ENCODE measurements around the gene KIAA0825. TPM values are rescaled to one million over a fixed set of nuclear protein-coding genes. Genes with fewer than 3 reads are reported as not detected.

The KIAA0825 gene
- total RNA-seq, 4 donors from 2014 or later: 4.1 to 8.2 (median 5.6) TPM

DNA sequence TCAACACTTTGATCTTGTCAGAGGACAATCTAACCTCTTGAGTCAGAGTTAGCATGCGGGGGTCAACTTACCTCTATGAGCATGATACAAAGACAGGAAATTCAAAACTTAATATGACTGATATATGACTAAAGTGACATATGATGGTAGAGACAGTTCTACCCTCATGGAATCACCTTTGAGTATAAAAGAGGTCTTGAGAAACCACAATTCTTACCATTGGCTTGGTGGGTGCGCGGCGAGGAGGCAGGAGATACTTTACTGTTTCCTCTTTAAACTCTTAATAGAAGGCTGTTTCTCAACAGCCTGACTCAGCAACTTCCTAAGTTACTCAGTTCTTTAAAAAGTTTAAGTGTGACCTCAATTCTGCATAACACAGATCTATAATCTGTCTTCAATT, 372.8 kb downstream of the KIAA0825 start:
- Histone ChIP-seq H3K9me3 (no peaks in the 10 kb centered on the region), H3K36me3 (no peaks in the 10 kb centered on the region), H3K4me1 (no peaks in the 10 kb centered on the region), H3K4me3 (no peak overlapping the region), H3K27me3 (no peaks in the 10 kb centered on the region), H3K27ac (no peak overlapping the region)
- DNase-seq: no peak
- no peak for TF ChIP-seq CTCF (IDR thresholded peaks at IDR 0.05)
- no peak for TF ChIP-seq POLR2A (IDR thresholded peaks at IDR 0.05)

GRCh38 chr5:94244921-94245320, 373.5 kb downstream of the KIAA0825 start:
- H3K4me1 ChIP-seq: no peaks in the 10 kb centered on the region
- no peak overlapping the region for H3K4me3 ChIP-seq
- no peak for DNase-seq
- no peaks in the 10 kb centered on the region for H3K9me3 ChIP-seq
- H3K36me3 ChIP-seq: no peaks in the 10 kb centered on the region
- H3K27me3 ChIP-seq: no peaks in the 10 kb centered on the region
- H3K27ac ChIP-seq: no peak overlapping the region
- no peak for TF ChIP-seq POLR2A (IDR thresholded peaks at IDR 0.05)
- no peak for TF ChIP-seq CTCF (IDR thresholded peaks at IDR 0.05)

DNA sequence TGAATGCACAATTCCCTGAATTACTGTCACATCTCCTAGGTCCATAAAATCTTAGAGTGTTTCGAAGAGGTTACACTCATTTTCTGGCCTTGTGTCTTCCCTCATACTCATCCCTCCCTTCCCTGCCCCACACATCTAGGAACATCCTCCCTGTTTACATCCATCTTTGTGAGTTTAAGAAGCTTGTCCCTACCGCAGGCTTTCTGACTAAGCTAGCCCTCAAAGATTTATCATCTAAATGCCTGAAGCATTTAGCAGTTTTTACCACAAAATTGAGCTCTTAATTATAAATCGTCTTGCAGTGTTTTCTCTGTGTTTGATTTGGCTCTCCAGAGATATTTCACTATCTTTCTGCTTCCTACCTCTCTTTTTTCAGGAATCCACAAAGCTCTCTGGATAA, 374.8 kb downstream of the KIAA0825 start:
- Histone ChIP-seq H3K9me3 (no peaks in the 10 kb centered on the region), H3K36me3 (no peaks in the 10 kb centered on the region), H3K4me1 (no peaks in the 10 kb centered on the region), H3K27me3 (no peaks in the 10 kb centered on the region), H3K4me3 (no peak overlapping the region), H3K27ac (no peak overlapping the region)
- DNase-seq: no peak
- TF ChIP-seq CTCF (IDR thresholded peaks at IDR 0.05): no peak
- TF ChIP-seq POLR2A (IDR thresholded peaks at IDR 0.05): no peak

DNA sequence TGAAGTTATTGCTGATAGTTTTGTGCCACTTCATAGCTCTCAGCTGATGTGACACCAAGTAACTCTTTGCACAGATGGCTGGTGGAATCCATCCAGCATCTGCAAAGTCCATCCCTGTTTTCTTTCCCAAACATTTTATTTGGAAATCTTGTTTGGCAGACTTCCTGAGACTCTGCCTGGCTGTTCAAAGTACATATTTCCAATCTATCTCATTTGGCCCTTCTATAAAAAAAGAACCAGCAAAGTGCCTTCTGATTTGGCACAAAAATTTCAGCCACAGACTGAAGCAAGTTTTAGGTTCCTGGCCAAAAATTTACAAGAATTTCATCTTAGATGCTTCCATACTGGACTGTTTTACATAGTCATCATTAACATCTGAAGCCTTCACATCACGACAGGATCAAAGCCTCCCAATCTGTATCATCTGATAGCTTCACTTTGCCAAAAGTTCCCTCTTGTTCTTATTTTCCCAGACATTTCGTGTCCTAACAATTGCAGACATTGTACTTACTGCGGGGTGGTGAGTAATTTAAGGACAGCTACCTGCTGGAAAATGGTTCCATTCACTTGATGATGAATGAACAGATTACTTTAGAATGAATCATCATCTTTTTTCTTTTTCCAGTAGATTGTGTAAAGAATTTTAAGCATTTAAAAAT, 377.3 kb downstream of the KIAA0825 start:
- Histone ChIP-seq H3K9me3 (no peaks in the 10 kb centered on the region), H3K4me1 (no peaks in the 10 kb centered on the region), H3K27ac (no peak overlapping the region), H3K36me3 (no peaks in the 10 kb centered on the region), H3K27me3 (no peaks in the 10 kb centered on the region), H3K4me3 (no peak overlapping the region)
- DNase-seq: no peak
- TF ChIP-seq POLR2A (IDR thresholded peaks at IDR 0.05) (no peak), CTCF (IDR thresholded peaks at IDR 0.05) (no peak)

DNA sequence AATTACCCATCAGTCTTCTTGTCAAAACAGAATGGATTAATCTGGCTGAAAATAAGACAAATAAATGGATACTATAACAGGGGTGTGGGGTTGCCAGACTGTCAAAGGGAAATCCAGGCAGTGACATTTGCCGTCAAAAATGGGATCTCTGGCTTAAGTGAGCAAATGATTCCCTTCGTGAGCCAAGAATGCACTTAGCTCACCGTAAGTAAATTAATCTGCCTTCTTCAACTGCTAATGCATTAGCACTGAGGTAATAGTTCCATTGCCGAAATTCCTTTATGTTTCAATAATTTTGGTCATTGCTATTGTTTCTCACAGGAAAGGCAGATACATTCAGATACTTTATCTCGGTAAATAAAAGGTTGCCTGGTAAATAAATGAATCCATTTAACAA, 377.8 kb downstream of the KIAA0825 start:
- no peak overlapping the region for H3K27ac ChIP-seq
- H3K4me3 ChIP-seq: no peak overlapping the region
- H3K27me3 ChIP-seq: no peaks in the 10 kb centered on the region
- no peaks in the 10 kb centered on the region for H3K9me3 ChIP-seq
- no peaks in the 10 kb centered on the region for H3K36me3 ChIP-seq
- no peak for DNase-seq
- no peaks in the 10 kb centered on the region for H3K4me1 ChIP-seq
- TF ChIP-seq POLR2A (IDR thresholded peaks at IDR 0.05): no peak
- no peak for TF ChIP-seq CTCF (IDR thresholded peaks at IDR 0.05)

DNA sequence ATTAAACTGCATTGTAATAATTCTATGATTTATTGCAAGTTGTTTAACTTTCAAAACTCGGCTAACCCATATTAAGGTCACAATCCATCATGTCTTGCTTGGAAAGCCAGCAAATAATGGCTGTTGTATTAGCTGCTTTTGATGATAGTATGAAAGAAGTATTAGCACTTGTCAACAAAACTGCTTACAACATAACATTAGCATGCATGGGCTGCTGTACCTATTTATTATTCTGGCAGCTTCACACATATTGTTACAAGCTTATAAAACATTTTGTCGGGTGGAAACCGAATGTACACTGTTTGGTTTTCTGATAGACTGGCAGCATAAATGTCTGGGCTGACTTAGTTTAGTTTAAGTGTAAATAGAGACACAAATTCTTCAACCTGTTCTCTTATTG, 378.3 kb downstream of the KIAA0825 start:
- H3K4me1 ChIP-seq: no peaks in the 10 kb centered on the region
- H3K36me3 ChIP-seq: no peaks in the 10 kb centered on the region
- no peaks in the 10 kb centered on the region for H3K27me3 ChIP-seq
- TF ChIP-seq POLR2A (IDR thresholded peaks at IDR 0.05) (no peak), CTCF (IDR thresholded peaks at IDR 0.05) (no peak)
- H3K9me3 ChIP-seq: no peaks in the 10 kb centered on the region
- H3K4me3 ChIP-seq: no peak overlapping the region
- no peak overlapping the region for H3K27ac ChIP-seq
- DNase-seq: no peak

Measured in Peyer's patch (tissue), 4 donors.